Measurements from ENCODE around the gene TRAPPC4.
"Not testable (repeated sequence)": the region's sequence is repeated elsewhere in the genome, so short reads cannot be mapped to it uniquely, and the experiment has no call there.

TRAPPC4 gene

DNA sequence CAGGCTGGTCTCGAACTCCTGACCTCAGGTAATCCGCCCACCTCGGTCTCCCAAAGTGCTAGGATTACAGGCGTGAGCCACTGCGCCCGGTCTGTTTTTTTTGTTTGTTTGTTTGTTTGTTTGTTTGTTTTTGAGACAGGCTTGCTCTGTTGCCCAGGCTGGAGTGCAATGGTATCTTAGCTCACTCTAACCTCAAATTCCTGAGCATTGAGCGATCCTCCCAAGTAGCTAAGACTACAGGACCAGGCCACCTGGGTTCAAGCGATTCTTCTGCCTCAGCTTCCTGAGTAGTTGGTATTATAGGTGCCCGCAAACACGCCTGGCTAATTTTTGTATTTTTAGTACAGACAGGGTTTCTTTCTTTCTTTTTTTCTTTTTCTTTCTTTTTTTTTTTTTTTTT is 14.9 kb downstream of the TRAPPC4 start:
- not testable (repeated sequence) for H3K4me3 ChIP-seq (ENCODE audit: insufficient read depth, low read depth, low read length); H3K27me3 ChIP-seq (ENCODE audit: control insufficient read depth, insufficient read depth, low read length, poor library complexity, severe bottlenecking); H3K36me3 ChIP-seq (ENCODE audit: control insufficient read depth, insufficient read depth, low read length); H3K9me3 ChIP-seq (ENCODE audit: control insufficient read depth, low read length); H3K27ac ChIP-seq (ENCODE audit: insufficient read depth, low read depth, low read length, poor library complexity, severe bottlenecking)
- 89 to 94% methylated on average over 8 to 10 of the region's 10 CpGs for WGBS, 2 experiments
- peaks cover 15% of the 10 kb centered on the region for H3K4me1 ChIP-seq (ENCODE audit: control insufficient read depth, insufficient read depth, low read length)

DNA sequence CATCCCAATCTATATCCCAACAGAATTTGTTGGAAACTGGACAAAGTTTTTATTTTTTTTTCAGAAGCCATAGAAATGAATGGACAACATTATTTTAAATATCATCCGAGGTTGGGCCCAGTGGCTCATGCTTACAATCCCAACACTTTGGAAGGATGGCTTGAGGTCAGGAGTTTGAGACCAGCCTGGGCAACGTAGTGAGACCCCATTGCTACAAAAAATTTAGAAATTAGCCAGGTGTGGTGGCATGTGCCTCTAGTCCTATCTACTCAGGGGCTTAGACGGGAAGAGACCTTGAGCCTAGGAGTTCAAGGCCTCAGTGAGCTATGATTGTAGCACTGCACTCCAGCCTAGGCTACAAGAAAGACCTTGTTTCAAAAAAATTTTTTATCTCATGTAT is 16.2 kb downstream of the TRAPPC4 start:
- peaks cover 6% of the 10 kb centered on the region for H3K4me1 ChIP-seq (ENCODE audit: control insufficient read depth, insufficient read depth, low read length)
- no peaks in the 10 kb centered on the region for H3K36me3 ChIP-seq (ENCODE audit: control insufficient read depth, insufficient read depth, low read length)
- 85 to 91% methylated on average over 3 of the region's 3 CpGs for WGBS, 2 experiments
- H3K9me3 ChIP-seq (ENCODE audit: control insufficient read depth, low read length): no peaks in the 10 kb centered on the region
- no peak overlapping the region for H3K4me3 ChIP-seq (ENCODE audit: insufficient read depth, low read depth, low read length)
- no peaks in the 10 kb centered on the region for H3K27me3 ChIP-seq (ENCODE audit: control insufficient read depth, insufficient read depth, low read length, poor library complexity, severe bottlenecking)
- H3K27ac ChIP-seq (ENCODE audit: insufficient read depth, low read depth, low read length, poor library complexity, severe bottlenecking): no peak overlapping the region

DNA sequence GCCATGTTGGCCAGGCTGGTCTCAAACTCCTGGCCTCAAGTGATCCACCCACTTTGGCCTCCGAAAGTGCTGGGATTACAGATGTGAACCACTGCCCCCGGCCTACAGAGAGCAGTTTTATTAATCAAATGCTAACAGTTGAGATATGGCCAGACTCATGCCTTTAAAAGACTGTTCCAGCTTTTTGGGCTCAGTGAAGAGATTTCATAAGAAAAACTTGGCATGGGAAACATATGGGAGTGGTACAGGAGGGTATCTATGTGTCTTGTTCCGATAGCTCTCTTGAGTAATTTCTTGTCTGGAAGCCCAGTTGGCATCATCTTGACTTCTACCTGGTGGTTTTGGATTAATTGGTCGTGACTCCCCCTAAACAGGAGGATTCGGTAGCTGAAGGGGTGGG is 20.3 kb downstream of the TRAPPC4 start:
- H3K9me3 ChIP-seq (ENCODE audit: control insufficient read depth, low read length): no peaks in the 10 kb centered on the region
- H3K4me1 ChIP-seq (ENCODE audit: control insufficient read depth, insufficient read depth, low read length): peaks cover 5% of the 10 kb centered on the region
- no peak overlapping the region for H3K27ac ChIP-seq (ENCODE audit: insufficient read depth, low read depth, low read length, poor library complexity, severe bottlenecking)
- WGBS, 2 experiments: 91 to 94% methylated on average over 5 of the region's 5 CpGs
- no peaks in the 10 kb centered on the region for H3K36me3 ChIP-seq (ENCODE audit: control insufficient read depth, insufficient read depth, low read length)
- H3K27me3 ChIP-seq (ENCODE audit: control insufficient read depth, insufficient read depth, low read length, poor library complexity, severe bottlenecking): no peaks in the 10 kb centered on the region
- no peak overlapping the region for H3K4me3 ChIP-seq (ENCODE audit: insufficient read depth, low read depth, low read length)

DNA sequence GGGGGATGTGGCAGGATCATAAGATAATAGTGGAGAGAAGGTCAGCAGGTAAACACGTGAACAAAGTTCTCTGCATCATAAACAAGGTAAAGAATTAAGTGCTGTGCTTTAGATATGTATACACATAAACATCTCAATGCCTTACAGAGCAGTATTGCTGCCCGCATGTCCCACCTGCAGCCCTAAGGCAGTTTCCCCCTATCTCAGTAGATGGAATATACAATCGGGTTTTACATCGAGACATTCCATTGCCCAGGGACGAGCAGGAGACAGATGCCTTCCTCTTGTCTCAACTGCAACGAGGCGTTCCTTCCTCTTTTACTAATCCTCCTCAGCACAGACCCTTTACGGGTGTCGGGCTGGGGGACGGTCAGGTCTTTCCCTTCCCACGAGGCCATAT is 20.9 kb downstream of the TRAPPC4 start:
- not testable (repeated sequence) for H3K4me1 ChIP-seq (ENCODE audit: control insufficient read depth, insufficient read depth, low read length); H3K27me3 ChIP-seq (ENCODE audit: control insufficient read depth, insufficient read depth, low read length, poor library complexity, severe bottlenecking); H3K9me3 ChIP-seq (ENCODE audit: control insufficient read depth, low read length); H3K36me3 ChIP-seq (ENCODE audit: control insufficient read depth, insufficient read depth, low read length); H3K4me3 ChIP-seq (ENCODE audit: insufficient read depth, low read depth, low read length); H3K27ac ChIP-seq (ENCODE audit: insufficient read depth, low read depth, low read length, poor library complexity, severe bottlenecking)
- WGBS, 2 experiments: 51 to 62% methylated on average over 8 to 11 of the region's 11 CpGs

DNA sequence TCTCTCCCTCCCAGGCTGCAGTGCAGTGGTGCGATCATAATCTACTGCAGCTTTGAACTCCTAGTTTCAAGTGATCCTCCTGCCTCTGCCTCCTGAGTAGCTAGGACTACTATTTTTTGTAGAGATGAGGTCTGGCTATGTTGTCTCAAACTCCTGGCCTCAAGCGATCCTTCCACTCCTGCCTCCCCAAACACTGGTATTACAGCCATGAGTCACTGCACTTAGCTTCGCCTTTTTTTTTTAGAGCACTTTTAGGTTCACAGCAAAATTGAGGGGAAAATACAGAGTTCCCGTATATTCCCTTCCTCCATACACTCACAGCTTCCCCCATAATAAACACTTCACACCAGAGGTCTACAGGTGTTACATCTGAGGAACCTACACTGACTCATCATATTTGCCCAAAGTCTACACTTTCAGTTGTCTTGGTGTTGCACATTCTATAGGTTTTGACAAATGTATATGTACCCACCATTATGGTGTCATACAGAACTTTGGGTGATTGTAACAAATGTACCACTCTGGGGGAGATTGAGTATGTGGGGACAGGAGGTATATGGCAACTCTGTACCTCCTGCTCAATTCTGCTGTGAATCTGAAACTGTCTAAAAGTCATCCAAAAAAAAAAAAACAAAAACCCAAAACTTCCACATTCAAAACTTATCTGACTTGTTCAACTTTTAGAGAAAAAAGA is 23.4 kb downstream of the TRAPPC4 start:
- Histone ChIP-seq H3K9me3 (ENCODE audit: control insufficient read depth, low read length) (no peaks in the 10 kb centered on the region), H3K27me3 (ENCODE audit: control insufficient read depth, insufficient read depth, low read length, poor library complexity, severe bottlenecking) (no peaks in the 10 kb centered on the region), H3K27ac (ENCODE audit: insufficient read depth, low read depth, low read length, poor library complexity, severe bottlenecking) (no peak overlapping the region), H3K4me3 (ENCODE audit: insufficient read depth, low read depth, low read length) (no peak overlapping the region), H3K4me1 (ENCODE audit: control insufficient read depth, insufficient read depth, low read length) (peaks cover 5% of the 10 kb centered on the region), H3K36me3 (ENCODE audit: control insufficient read depth, insufficient read depth, low read length) (peaks cover 11% of the 10 kb centered on the region)
- 92 to 95% methylated on average over 4 of the region's 4 CpGs for WGBS, 2 experiments

DNA sequence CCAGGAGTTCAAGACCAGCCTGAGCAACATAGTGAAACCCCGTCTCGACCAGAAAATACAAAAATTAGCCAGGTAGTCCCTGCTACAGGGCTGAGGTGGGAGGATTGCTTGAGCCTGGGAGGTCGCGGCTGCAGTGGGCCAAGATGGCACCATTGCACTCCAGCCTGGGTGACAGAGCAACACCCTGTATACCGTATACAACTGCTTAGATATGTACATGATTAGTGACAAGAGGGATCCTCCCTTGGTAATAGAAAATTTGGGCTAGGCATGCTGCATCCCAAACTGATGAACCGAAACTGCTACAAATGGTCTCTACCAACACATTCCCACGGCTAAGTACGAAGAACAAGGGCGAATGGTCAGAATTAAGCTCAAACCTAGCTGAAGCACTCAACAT is 24.4 kb downstream of the TRAPPC4 start:
- H3K27me3 ChIP-seq (ENCODE audit: control insufficient read depth, insufficient read depth, low read length, poor library complexity, severe bottlenecking): no peaks in the 10 kb centered on the region
- H3K27ac ChIP-seq (ENCODE audit: insufficient read depth, low read depth, low read length, poor library complexity, severe bottlenecking): no peak overlapping the region
- H3K9me3 ChIP-seq (ENCODE audit: control insufficient read depth, low read length): no peaks in the 10 kb centered on the region
- H3K4me1 ChIP-seq (ENCODE audit: control insufficient read depth, insufficient read depth, low read length): peaks cover 5% of the 10 kb centered on the region
- H3K36me3 ChIP-seq (ENCODE audit: control insufficient read depth, insufficient read depth, low read length): peaks cover 19% of the 10 kb centered on the region
- 89 to 90% methylated on average over 9 of the region's 9 CpGs for WGBS, 2 experiments
- no peak overlapping the region for H3K4me3 ChIP-seq (ENCODE audit: insufficient read depth, low read depth, low read length)

DNA sequence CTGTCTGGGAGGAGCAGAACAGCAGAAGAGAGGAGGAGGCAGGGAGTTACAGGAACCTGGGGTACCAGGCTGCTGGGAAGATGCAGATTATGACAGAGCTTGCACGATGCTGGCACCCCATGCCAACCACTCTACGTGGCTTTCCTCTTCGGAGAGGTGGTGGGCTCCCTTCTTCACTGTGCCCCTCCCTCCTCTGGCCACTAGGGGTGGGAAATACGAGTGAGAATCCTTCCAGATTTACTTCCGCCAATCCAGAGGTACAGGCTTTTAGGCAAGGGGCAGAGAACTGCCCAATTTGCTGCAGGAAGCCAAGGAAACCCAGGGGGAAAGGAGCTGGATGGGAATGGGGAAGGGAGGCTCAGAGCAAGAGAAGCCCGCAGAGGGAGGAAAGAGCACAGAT is 26.1 kb downstream of the TRAPPC4 start:
- WGBS, 2 experiments: 85 to 86% methylated on average over 6 of the region's 6 CpGs
- H3K27ac ChIP-seq (ENCODE audit: insufficient read depth, low read depth, low read length, poor library complexity, severe bottlenecking): no peak overlapping the region
- H3K36me3 ChIP-seq (ENCODE audit: control insufficient read depth, insufficient read depth, low read length): peaks cover 36% of the 10 kb centered on the region
- no peaks in the 10 kb centered on the region for H3K9me3 ChIP-seq (ENCODE audit: control insufficient read depth, low read length)
- H3K27me3 ChIP-seq (ENCODE audit: control insufficient read depth, insufficient read depth, low read length, poor library complexity, severe bottlenecking): no peaks in the 10 kb centered on the region
- H3K4me3 ChIP-seq (ENCODE audit: insufficient read depth, low read depth, low read length): no peak overlapping the region
- no peaks in the 10 kb centered on the region for H3K4me1 ChIP-seq (ENCODE audit: control insufficient read depth, insufficient read depth, low read length)

DNA sequence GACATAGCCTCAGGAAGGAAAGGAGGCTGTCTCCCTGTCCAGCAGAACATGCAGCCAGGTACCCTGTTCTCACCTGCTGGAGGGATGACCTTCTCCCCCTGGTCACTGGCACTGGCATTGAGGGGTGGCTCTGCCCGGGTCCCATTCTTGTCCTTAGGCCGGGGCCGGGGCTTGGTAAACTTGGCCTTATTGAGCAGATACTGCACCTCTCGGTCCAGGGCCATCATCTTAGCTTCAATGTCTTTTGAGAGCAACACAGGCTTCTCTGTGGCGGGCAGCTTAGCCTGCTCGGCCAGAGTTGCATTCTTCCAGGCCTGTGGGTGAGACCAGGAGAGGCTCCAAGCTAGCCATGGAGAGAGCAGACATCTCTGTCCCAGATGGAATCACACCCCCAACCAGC is 27.9 kb downstream of the TRAPPC4 start:
- WGBS, 2 experiments: 94 to 97% methylated on average over 6 of the region's 6 CpGs
- no peak overlapping the region for H3K27ac ChIP-seq (ENCODE audit: insufficient read depth, low read depth, low read length, poor library complexity, severe bottlenecking)
- no peaks in the 10 kb centered on the region for H3K4me1 ChIP-seq (ENCODE audit: control insufficient read depth, insufficient read depth, low read length)
- peaks cover 46% of the 10 kb centered on the region for H3K36me3 ChIP-seq (ENCODE audit: control insufficient read depth, insufficient read depth, low read length)
- H3K4me3 ChIP-seq (ENCODE audit: insufficient read depth, low read depth, low read length): no peak overlapping the region
- H3K27me3 ChIP-seq (ENCODE audit: control insufficient read depth, insufficient read depth, low read length, poor library complexity, severe bottlenecking): no peaks in the 10 kb centered on the region
- no peaks in the 10 kb centered on the region for H3K9me3 ChIP-seq (ENCODE audit: control insufficient read depth, low read length)

DNA sequence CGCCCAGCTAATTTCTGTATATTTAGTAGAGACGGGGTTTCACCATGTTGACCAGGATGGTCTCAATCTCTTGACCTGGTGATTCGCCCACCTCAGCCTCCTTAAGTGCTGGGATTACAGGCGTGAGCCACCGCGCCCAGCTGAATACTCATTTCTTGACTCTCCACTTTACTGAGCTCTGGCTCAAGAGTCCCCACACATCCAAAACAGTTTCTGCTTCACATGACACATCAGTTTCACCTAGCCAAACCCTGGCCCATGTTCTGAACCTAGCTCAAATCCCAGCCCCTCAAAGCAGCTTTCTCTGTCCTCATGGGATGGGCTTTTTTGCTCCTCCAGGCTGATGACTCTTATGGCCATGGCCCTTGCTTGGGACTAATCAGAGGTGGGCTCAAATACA is 28.6 kb downstream of the TRAPPC4 start:
- Histone ChIP-seq H3K4me1 (ENCODE audit: control insufficient read depth, insufficient read depth, low read length) (no peaks in the 10 kb centered on the region), H3K27me3 (ENCODE audit: control insufficient read depth, insufficient read depth, low read length, poor library complexity, severe bottlenecking) (no peaks in the 10 kb centered on the region), H3K9me3 (ENCODE audit: control insufficient read depth, low read length) (no peaks in the 10 kb centered on the region), H3K4me3 (ENCODE audit: insufficient read depth, low read depth, low read length) (no peak overlapping the region), H3K27ac (ENCODE audit: insufficient read depth, low read depth, low read length, poor library complexity, severe bottlenecking) (no peak overlapping the region), H3K36me3 (ENCODE audit: control insufficient read depth, insufficient read depth, low read length) (peaks cover 53% of the 10 kb centered on the region)
- 93 to 95% methylated on average over 6 of the region's 6 CpGs for WGBS, 2 experiments

DNA sequence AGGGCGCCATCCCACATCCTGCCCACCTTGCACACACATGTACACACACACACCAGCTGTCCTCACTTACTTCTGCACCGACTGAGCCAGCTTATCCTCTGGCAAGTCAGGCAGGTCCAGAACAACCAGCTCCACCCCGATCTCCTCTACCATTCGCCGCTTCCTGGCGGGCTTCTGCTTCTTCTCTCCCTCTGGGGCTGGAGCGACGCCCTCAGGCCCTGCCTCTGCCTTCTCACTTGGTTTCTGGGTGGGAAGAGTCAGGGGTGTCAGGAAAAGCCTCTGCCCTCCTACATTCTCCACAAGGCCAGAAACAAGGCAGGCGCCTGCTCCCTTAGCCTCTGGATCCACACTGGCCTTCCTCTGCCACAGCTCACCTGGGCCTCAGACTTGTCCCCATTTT is 30.1 kb downstream of the TRAPPC4 start:
- Histone ChIP-seq H3K27ac (ENCODE audit: insufficient read depth, low read depth, low read length, poor library complexity, severe bottlenecking) (no peak overlapping the region), H3K4me1 (ENCODE audit: control insufficient read depth, insufficient read depth, low read length) (no peaks in the 10 kb centered on the region)

DNA sequence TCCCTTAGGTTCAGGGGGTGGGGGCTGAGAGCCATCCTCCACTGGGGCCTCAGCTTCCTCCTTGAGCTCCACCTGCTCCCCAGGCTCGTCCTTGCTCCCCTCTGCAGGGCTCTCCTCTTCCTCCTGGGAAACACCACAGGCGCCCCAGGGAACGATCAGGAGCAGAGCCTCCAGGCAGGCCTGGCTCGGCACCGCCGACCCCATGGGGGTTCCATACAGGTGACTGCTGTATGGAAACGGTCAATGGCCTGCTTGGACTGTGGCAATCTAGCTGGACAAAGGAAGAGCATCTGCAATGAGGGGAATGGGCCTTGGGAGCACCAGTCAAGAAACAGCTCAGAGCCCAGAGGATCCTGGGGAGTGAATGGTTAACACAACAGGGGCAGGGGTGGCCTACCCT is 30.5 kb downstream of the TRAPPC4 start:
- Histone ChIP-seq H3K4me1 (ENCODE audit: control insufficient read depth, insufficient read depth, low read length) (no peaks in the 10 kb centered on the region), H3K27ac (ENCODE audit: insufficient read depth, low read depth, low read length, poor library complexity, severe bottlenecking) (no peak overlapping the region), H3K4me3 (ENCODE audit: insufficient read depth, low read depth, low read length) (no peak overlapping the region), H3K9me3 (ENCODE audit: control insufficient read depth, low read length) (no peaks in the 10 kb centered on the region), H3K36me3 (ENCODE audit: control insufficient read depth, insufficient read depth, low read length) (peaks cover 62% of the 10 kb centered on the region), H3K27me3 (ENCODE audit: control insufficient read depth, insufficient read depth, low read length, poor library complexity, severe bottlenecking) (no peaks in the 10 kb centered on the region)
- WGBS, 2 experiments: 94 to 98% methylated on average over 7 of the region's 7 CpGs

More for the DNA sequence above, 30.1 kb downstream of the TRAPPC4 start:
- H3K36me3 ChIP-seq (ENCODE audit: control insufficient read depth, insufficient read depth, low read length): peaks cover 58% of the 10 kb centered on the region
- no peaks in the 10 kb centered on the region for H3K27me3 ChIP-seq (ENCODE audit: control insufficient read depth, insufficient read depth, low read length, poor library complexity, severe bottlenecking)
- no peak overlapping the region for H3K4me3 ChIP-seq (ENCODE audit: insufficient read depth, low read depth, low read length)
- no peaks in the 10 kb centered on the region for H3K9me3 ChIP-seq (ENCODE audit: control insufficient read depth, low read length)
- 91 to 95% methylated on average over 9 of the region's 9 CpGs for WGBS, 2 experiments
